Esophagus mucosa (tissue), 1 donor: ENCODE measurements around the gene CAPNS1. TPM values are rescaled to one million over a fixed set of nuclear protein-coding genes. Genes with fewer than 3 reads are reported as not detected.

ENCODE experiments used
- ATAC-seq: fragments of 200-7000 bp; cut with Tn5 transposase; one replicate; pipeline ENCODE4 v1.9.1; 2020
- total RNA-seq: library from RNA; stranded (reverse); gene quantifications from one replicate; pipeline ENCODE4 v1.2.4, GENCODE V29; 2023
- donor health status: DM: yes; HTN: yes; CAD: no.

CAPNS1 gene
- total RNA-seq = 953 TPM

- ATAC-seq = peak; percentile 74
These were observed at the start of gene CAPNS1 for GRCh38 chr19:36139473-36140303. CAPNS1 (plus strand) TSS chr19:36140066; CDS start chr19:36141012, 946 bp downstream.

- ATAC-seq = peak; percentile 60
These were observed 48.8 kb upstream of the CAPNS1 start for GRCh38 chr19:36090910-36091695.

- ATAC-seq = no peak
These were observed 47.3 kb upstream of the CAPNS1 start for GRCh38 chr19:36092566-36092965.

GRCh38 chr19:36093146-36093662 is 46.7 kb upstream of the CAPNS1 start:
- ATAC-seq = no peak

- ATAC-seq = no peak
These were observed 46.2 kb upstream of the CAPNS1 start for GRCh38 chr19:36093687-36094086.

- no peak for ATAC-seq
These were observed 42.8 kb upstream of the CAPNS1 start for GRCh38 chr19:36097036-36097435.

- ATAC-seq = no peak
These were observed 40.6 kb upstream of the CAPNS1 start for GRCh38 chr19:36099166-36099785.

GRCh38 chr19:36100476-36100875 is 39.4 kb upstream of the CAPNS1 start:
- peak; percentile 11 for ATAC-seq

- ATAC-seq = peak; percentile 81
These were observed 38.1 kb upstream of the CAPNS1 start for GRCh38 chr19:36101550-36102327.

GRCh38 chr19:36103040-36103626 is 36.7 kb upstream of the CAPNS1 start:
- ATAC-seq = no peak

GRCh38 chr19:36103842-36104552 is 35.9 kb upstream of the CAPNS1 start:
- ATAC-seq = peak; percentile 42

- no peak for ATAC-seq
These were observed 33.4 kb upstream of the CAPNS1 start for GRCh38 chr19:36106441-36106840.

- ATAC-seq = no peak
These were observed 32.9 kb upstream of the CAPNS1 start for GRCh38 chr19:36106991-36107390.

GRCh38 chr19:36108684-36109083 is 31.2 kb upstream of the CAPNS1 start:
- ATAC-seq = no peak

- no peak for ATAC-seq
These were observed 29.2 kb upstream of the CAPNS1 start, which contains the start of gene OVOL3 for GRCh38 chr19:36110487-36111199. OVOL3 (plus strand) TSS chr19:36111143; CDS start chr19:36111203, 60 bp downstream.

- ATAC-seq = no peak
These were observed 28.7 kb upstream of the CAPNS1 start for GRCh38 chr19:36111200-36111539.

- no peak for ATAC-seq
These were observed 27.2 kb upstream of the CAPNS1 start for GRCh38 chr19:36112678-36113077.

- no peak for ATAC-seq
These were observed 26.4 kb upstream of the CAPNS1 start for GRCh38 chr19:36113425-36113824.

GRCh38 chr19:36113894-36114720 is 25.8 kb upstream of the CAPNS1 start:
- ATAC-seq = peak; percentile 10
